IMR-90 (cell line): ENCODE measurements around the gene RGS19. TPM values are rescaled to one million over a fixed set of nuclear protein-coding genes. Genes with fewer than 3 reads are reported as not detected.

Source experiments
- CTCF ChIP-seq: conservative IDR thresholded peaks from 2 replicates; pipeline ENCODE4 v1.5.1; 2012; ENCODE audit warnings: mild to moderate bottlenecking, low read depth, low read length, improper control_type of control experiment
- RCOR1 ChIP-seq: IDR thresholded peaks from 2 replicates; pipeline ENCODE4 v1.6.1; 2012; ENCODE audit warnings: mild to moderate bottlenecking, low read length, improper control_type of control experiment; ENCODE audit not compliant: insufficient replicate concordance
- polyA plus RNA-seq, 3 experiments: library from polyadenylated mRNA; depleted of rRNA; stranded (reverse); fragments of >200 nt; gene quantifications; 2 replicates each; pipeline ENCODE4 v1.2.3, GENCODE V29; 2012; ENCODE audit warnings: low replicate concordance in 1 of 3
- total RNA-seq: library from RNA; depleted of rRNA; stranded (reverse); fragments of >200 nt; gene quantifications from 2 replicates; pipeline ENCODE4 v1.2.3, GENCODE V29; 2012

RGS19 gene
- total and polyA plus RNA-seq, 2 of the 4 experiments (the other 2 are of a cell fraction), result 7.7 to 17.5 TPM

DNA sequence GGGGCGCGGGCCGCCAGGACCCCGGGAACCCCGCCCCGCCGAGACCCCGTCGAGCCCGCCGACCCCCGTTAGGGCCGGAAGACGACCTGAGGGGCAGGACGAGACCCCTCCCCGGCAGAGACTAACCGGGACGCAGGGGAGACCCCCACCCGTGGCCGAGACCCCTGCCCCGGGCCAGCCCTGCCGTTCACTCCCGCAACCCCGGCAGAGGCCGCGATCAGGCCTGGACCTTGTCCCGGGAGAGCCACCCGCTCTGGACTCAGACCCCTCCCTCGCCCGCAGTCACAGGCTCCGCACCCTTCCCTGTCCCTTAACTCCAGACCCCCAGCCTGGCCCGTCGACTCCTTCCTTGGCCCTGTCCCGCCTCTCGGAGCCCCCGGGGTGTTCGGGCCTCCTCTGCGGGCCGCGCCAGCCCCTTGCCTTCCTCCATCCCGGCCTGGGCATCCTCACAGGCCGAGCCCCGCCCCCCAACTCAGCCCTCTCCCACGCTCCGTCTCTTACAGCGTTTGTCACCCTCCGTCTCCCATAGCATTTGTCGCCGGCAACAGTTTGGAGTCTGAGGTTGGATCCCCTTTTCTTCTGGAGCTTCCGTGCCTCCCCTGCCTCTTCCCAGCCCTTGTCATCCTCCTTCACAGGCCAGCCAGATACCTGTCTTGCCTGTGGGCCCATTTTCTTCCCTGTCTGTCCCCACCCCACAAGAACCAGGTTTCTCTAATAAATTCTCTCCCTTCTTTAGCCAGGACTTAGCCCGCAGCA is 15.8 kb downstream of the RGS19 start (continued):
- TF ChIP-seq CTCF (no peak), RCOR1 (no peak)
